KOPT-K1 (cell line): ENCODE results near the gene AP3D1.
A peak's percentile ranks its signal among the peaks of the same experiment; 100 is the strongest.
"Not testable (repeated sequence)": the region's sequence is repeated elsewhere in the genome, so short reads cannot be mapped to it uniquely, and the experiment has no call there.

Experiments used
- H3K27ac ChIP-seq: fragments of 200-600 bp; sonication (generic); 2 replicates; pipeline ENCODE4 v1.5.1; 2016; ENCODE audit warnings: antibody characterized with exemption, mild to moderate bottlenecking, low read depth, low read length; ENCODE audit not compliant: poor library complexity, severe bottlenecking
- H3K36me3 ChIP-seq: fragments of 200-600 bp; sonication (generic); 2 replicates; pipeline ENCODE4 v1.5.1; 2017; ENCODE audit warnings: antibody characterized with exemption, mild to moderate bottlenecking, low read length, moderate library complexity; ENCODE audit not compliant: insufficient read depth
- H3K9me3 ChIP-seq: fragments of 200-600 bp; sonication (generic); 2 replicates; pipeline ENCODE4 v1.5.1; 2017; ENCODE audit warnings: antibody characterized with exemption, low read length, mild to moderate bottlenecking; ENCODE audit not compliant: insufficient read depth, poor library complexity, severe bottlenecking

AP3D1 gene

GRCh38 chr19:2151339-2152229 lies at the start of gene AP3D1:
Gene AP3D1, minus strand, starts transcription at chr19:2151566. Its CDS starts 232 bp downstream, at chr19:2151334.
- Histone ChIP-seq H3K27ac (peak within 1 kb of the TSS; percentile 84), H3K36me3 (peaks cover 21% of the 10 kb centered on the region), H3K9me3 (no peaks in the 10 kb centered on the region)

GRCh38 chr19:2200624-2201294 lies 49.4 kb upstream of the AP3D1 start:
- H3K36me3 ChIP-seq: peaks cover 93% of the 10 kb centered on the region
- not testable (repeated sequence) for H3K9me3 ChIP-seq, H3K27ac ChIP-seq

- Histone ChIP-seq H3K36me3 (peaks cover 93% of the 10 kb centered on the region), H3K27ac (no peak overlapping the region), H3K9me3 (no peaks in the 10 kb centered on the region)
These were observed 48.7 kb upstream of the AP3D1 start for GRCh38 chr19:2199861-2200623.

GRCh38 chr19:2199215-2199614 lies 47.8 kb upstream of the AP3D1 start:
- H3K36me3 ChIP-seq: peaks cover 95% of the 10 kb centered on the region
- no peak overlapping the region for H3K27ac ChIP-seq
- no peaks in the 10 kb centered on the region for H3K9me3 ChIP-seq

GRCh38 chr19:2198317-2198716 lies 47.0 kb upstream of the AP3D1 start:
- peaks cover 94% of the 10 kb centered on the region for H3K36me3 ChIP-seq
- no peaks in the 10 kb centered on the region for H3K9me3 ChIP-seq
- no peak overlapping the region for H3K27ac ChIP-seq

GRCh38 chr19:2197270-2197669 lies 45.9 kb upstream of the AP3D1 start:
- no peak overlapping the region for H3K27ac ChIP-seq
- H3K36me3 ChIP-seq: peaks cover 95% of the 10 kb centered on the region

GRCh38 chr19:2195914-2196313 lies 44.5 kb upstream of the AP3D1 start:
- no peak overlapping the region for H3K27ac ChIP-seq
- H3K36me3 ChIP-seq: peaks cover 96% of the 10 kb centered on the region
- no peaks in the 10 kb centered on the region for H3K9me3 ChIP-seq

More at GRCh38 chr19:2197270-2197669, 45.9 kb upstream of the AP3D1 start:
- no peaks in the 10 kb centered on the region for H3K9me3 ChIP-seq

- peaks cover 98% of the 10 kb centered on the region for H3K36me3 ChIP-seq
- no peaks in the 10 kb centered on the region for H3K9me3 ChIP-seq
- no peak overlapping the region for H3K27ac ChIP-seq
These were observed 44.0 kb upstream of the AP3D1 start for GRCh38 chr19:2195361-2195760.

- H3K27ac ChIP-seq: no peak overlapping the region
- H3K36me3 ChIP-seq: peaks cover 98% of the 10 kb centered on the region
- no peaks in the 10 kb centered on the region for H3K9me3 ChIP-seq
These were observed 43.2 kb upstream of the AP3D1 start for GRCh38 chr19:2194513-2195078.

GRCh38 chr19:2193807-2194206 lies 42.4 kb upstream of the AP3D1 start:
- peaks cover 98% of the 10 kb centered on the region for H3K36me3 ChIP-seq

GRCh38 chr19:2192862-2193261 lies 41.5 kb upstream of the AP3D1 start:
- no peaks in the 10 kb centered on the region for H3K9me3 ChIP-seq
- H3K27ac ChIP-seq: no peak overlapping the region
- H3K36me3 ChIP-seq: peaks cover 99% of the 10 kb centered on the region

More at GRCh38 chr19:2193807-2194206, 42.4 kb upstream of the AP3D1 start:
- Histone ChIP-seq H3K27ac (no peak overlapping the region), H3K9me3 (no peaks in the 10 kb centered on the region)

- Histone ChIP-seq H3K9me3 (no peaks in the 10 kb centered on the region), H3K36me3 (peaks cover 99% of the 10 kb centered on the region), H3K27ac (no peak overlapping the region)
These were observed 40.3 kb upstream of the AP3D1 start for GRCh38 chr19:2191456-2192310.

GRCh38 chr19:2190848-2191455 lies 39.6 kb upstream of the AP3D1 start:
- Histone ChIP-seq H3K36me3 (peaks cover 99% of the 10 kb centered on the region), H3K27ac (no peak overlapping the region), H3K9me3 (no peaks in the 10 kb centered on the region)

GRCh38 chr19:2189880-2190279 lies 38.5 kb upstream of the AP3D1 start:
- peaks cover 99% of the 10 kb centered on the region for H3K36me3 ChIP-seq
- H3K27ac ChIP-seq: no peak overlapping the region
- no peaks in the 10 kb centered on the region for H3K9me3 ChIP-seq
